Activated naive CD4-positive, alpha-beta T cell treated with anti-CD3 and anti-CD28 coated beads for 36 hours (primary cell): ENCODE measurements around the gene MT1H. TPM values are rescaled to one million over a fixed set of nuclear protein-coding genes. Genes with fewer than 3 reads are reported as not detected.
"Not testable (repeated sequence)": the region's sequence is repeated elsewhere in the genome, so short reads cannot be mapped to it uniquely, and the experiment has no call there.

ENCODE experiments used
- CTCF ChIA-PET: fragments of 350-600 bp; sonication (Branson Sonifier 250); formaldehyde crosslinking; loops from one replicate; lab custom pipeline; 2021; ENCODE audit warnings: antibody characterized with exemption; lab: Charles Lee
- DNase-seq: peaks from one replicate; pipeline ENCODE4 v3.0.0-alpha.2; 2020
- H3K27ac Mint-ChIP-seq: one replicate; pipeline ENCODE4 v1.8.0; 2021; ENCODE audit warnings: mild to moderate bottlenecking, mixed read lengths
- H3K27me3 Mint-ChIP-seq: one replicate; pipeline ENCODE4 v1.8.0; 2021; ENCODE audit warnings: low read depth, mixed read lengths
- H3K36me3 Mint-ChIP-seq: one replicate; pipeline ENCODE4 v1.8.0; 2021; ENCODE audit warnings: low read depth, mixed read lengths
- H3K4me1 Mint-ChIP-seq: one replicate; pipeline ENCODE4 v1.8.0; 2021; ENCODE audit warnings: low read depth, mixed read lengths
- H3K4me3 Mint-ChIP-seq: one replicate; pipeline ENCODE4 v1.8.0; 2021; ENCODE audit warnings: mild to moderate bottlenecking, moderate library complexity, mixed read lengths
- H3K9me3 Mint-ChIP-seq: one replicate; pipeline ENCODE4 v1.8.0; 2021; ENCODE audit warnings: mixed read lengths
- intact Hi-C: fragments of 100-400 bp; cut with micrococcal nuclease; formaldehyde crosslinking; loops from one replicate; pipeline ENCODE4 v1.15.1; 2023
- total RNA-seq, 2 experiments: library from RNA; stranded (reverse); gene quantifications; one replicate each; pipeline ENCODE4 v1.2.3, GENCODE V29; 2021

MT1H gene
- 1 to 10 TPM; 5.4 to 7.4 TPM for total RNA-seq

DNA sequence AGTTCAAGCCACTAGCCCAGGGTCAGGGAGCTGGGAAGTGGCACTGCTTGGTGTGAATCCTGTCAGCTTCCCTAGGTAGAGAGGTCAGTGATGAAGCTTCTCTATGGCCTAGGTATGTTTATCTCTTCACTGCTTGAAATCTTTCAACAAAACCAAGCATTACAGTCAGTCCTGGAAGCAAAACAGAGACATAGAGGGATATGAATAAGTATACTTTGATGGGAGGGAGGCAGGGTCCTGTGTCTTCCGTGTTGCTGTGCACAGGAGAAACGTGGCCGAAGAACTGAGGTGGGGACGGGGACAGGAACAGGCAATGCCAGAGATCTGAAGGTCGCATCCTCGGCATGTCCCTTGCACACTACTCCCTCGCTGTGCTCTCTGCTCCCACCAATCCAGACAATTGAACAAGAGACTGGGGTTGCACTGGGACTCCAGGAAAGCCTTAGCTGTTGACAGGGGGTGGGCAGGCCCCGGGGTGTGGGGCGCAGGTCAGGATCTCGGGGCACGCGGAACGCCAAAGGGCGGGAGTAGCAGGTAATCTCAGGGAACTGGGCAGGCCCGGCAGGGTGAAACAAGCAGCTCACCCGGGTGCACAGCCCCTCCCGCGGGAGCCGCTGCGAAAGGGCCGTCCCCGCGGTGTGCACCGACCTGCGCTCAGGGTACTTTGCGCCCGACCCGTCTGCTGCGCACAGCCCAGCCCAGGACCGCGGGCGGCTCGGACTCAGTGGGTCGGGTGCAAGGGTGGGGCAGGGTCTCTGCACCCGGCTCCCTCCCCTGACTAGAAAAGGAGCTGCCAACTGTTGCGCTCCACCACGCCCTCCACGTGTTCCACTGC is at the start of gene MT1H:
TSS of gene MT1H (plus strand) at position 810 of the 835 bp plus-strand sequence. CDS start 71 bp downstream, outside the sequence.
- Mint-ChIP-seq H3K9me3 (no peaks in the 10 kb centered on the region), H3K36me3 (no peaks in the 10 kb centered on the region), H3K27me3 (peaks cover 44% of the 10 kb centered on the region), H3K4me1 (peaks cover 19% of the 10 kb centered on the region), H3K4me3 (no peak within 1 kb of the TSS), H3K27ac (no peak within 1 kb of the TSS)
- intact Hi-C loops = no loop called here
- CTCF ChIA-PET = interaction anchor here (0.5 kb wide), 1 partner anchor 35 kb away, joined by 3 read pairs; no protein-coding TSS in a partner anchor
- DNase-seq = peak; percentile 37

DNA sequence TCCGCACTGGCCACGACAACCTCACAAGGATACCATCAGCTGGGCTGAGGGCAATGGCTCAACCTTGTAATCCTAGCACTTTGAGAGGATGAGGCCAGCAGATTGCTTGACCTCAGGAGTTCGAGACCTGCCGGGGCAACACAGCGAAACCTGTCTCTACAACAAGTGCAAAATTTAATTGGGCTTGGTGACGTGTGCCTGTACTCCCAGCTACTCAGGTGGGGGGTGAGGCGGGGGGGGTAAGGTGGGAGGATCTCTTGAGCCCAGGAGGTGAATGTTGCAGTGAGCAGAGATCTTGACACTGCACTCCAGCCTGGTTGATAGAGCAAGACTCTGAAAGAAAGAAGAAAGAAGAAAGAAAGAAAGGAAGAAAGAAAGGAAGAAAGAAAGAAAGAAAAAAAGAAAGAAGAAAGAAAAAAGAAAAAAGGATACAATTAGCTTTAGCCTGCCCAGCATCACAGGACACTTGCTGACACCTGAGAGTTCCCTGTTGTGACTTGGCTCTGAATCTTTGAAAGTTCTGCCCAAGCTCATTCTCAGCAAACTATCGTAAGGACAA is 49.2 kb upstream of the MT1H start:
- intact Hi-C loops = no loop called here
- no peak overlapping the region for H3K4me3 Mint-ChIP-seq
- no peak overlapping the region for H3K27ac Mint-ChIP-seq
- peaks cover 15% of the 10 kb centered on the region for H3K4me1 Mint-ChIP-seq
- no peaks in the 10 kb centered on the region for H3K9me3 Mint-ChIP-seq
- peaks cover 28% of the 10 kb centered on the region for H3K27me3 Mint-ChIP-seq
- no peaks in the 10 kb centered on the region for H3K36me3 Mint-ChIP-seq
- DNase-seq = no peak
- CTCF ChIA-PET = no interaction called here

DNA sequence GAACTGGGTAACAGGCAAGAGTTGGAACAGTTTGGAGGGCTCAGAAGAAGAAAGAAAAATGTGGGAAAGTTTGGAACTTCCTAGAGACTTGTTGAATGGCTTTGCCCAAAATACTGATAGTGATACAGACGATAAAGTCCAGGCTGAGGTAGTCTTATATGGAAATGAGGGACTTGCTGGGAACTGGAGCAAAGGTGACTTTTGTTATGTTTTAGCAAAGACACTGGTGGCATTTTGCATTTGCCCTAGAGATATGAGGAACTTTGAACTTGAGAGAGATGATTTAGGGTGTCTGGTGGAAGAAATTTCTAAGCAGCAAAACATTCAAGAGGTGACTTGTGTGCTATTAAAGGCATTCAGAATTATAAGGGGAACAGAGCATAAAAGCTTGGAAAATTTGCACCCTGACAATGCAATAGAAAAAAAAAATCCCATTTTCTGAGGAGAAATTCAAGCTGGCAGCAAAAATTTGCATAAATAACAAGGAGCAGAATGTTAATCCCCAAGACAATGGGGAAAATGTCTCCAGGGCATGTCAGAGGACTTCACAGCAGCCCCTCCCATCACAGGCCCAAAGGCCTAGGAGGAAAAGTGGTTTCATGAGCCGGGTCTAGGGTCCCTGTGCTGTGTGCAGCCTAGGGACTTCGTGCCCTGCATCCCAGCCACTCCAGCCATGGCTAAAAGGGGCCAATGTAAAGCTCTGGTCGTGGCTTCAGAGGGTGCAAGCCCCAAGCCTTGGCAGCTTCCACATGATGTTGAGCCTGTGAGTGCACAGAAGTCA is 47.8 kb upstream of the MT1H start:
- peaks cover 19% of the 10 kb centered on the region for H3K4me1 Mint-ChIP-seq
- H3K36me3 Mint-ChIP-seq, H3K27ac Mint-ChIP-seq, CTCF ChIA-PET, DNase-seq, H3K4me3 Mint-ChIP-seq, H3K9me3 Mint-ChIP-seq, intact Hi-C loops: not testable (repeated sequence)
- peaks cover 34% of the 10 kb centered on the region for H3K27me3 Mint-ChIP-seq

DNA sequence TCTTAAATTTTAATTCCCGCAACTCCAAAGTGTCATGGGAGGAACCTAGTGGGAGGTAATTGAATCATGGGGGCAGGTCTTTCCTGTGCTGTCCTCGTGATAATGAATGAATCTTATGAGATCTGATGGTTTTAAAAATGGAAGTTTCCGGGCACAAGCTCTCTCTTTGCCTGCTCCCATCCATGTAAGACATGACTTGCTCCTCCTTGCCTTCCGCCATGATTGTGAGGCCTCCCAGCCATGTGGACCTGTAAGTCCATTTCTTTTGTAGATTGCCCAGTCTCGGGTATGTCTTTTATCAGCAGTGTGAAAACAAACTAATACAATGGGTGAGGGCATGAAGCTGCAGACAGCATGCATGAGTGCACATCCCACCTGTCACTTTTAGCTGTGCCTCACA is 46.4 kb upstream of the MT1H start:
- Mint-ChIP-seq H3K27me3 (peaks cover 30% of the 10 kb centered on the region), H3K4me1 (peaks cover 14% of the 10 kb centered on the region)
- H3K4me3 Mint-ChIP-seq, intact Hi-C loops, H3K27ac Mint-ChIP-seq, H3K9me3 Mint-ChIP-seq, DNase-seq, H3K36me3 Mint-ChIP-seq: not testable (repeated sequence)
- CTCF ChIA-PET = interaction anchor here (1.3 to 1.5 kb wide), 2 partner anchors 19 to 79 kb away, joined by 6 to 7 read pairs; no protein-coding TSS in a partner anchor

DNA sequence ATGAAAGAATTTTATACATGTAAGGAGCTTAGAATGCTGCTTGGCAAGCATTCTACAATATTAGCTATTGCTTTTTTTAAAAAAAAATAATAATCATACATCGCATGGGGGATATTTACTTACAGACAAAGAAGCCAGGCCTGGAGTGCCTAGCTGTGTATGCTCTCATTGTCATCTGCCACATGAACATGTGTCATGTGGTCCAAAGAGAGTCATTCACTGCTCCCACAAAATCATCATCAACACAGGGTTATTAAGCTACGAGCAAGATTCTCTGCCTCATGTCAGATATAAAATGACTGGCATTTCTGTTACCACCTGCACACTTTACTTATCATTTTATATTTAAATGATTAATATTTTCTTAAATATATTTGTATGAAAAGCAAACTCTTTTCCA is 46.0 kb upstream of the MT1H start:
- no peak overlapping the region for H3K27ac Mint-ChIP-seq
- H3K4me1 Mint-ChIP-seq = peaks cover 14% of the 10 kb centered on the region
- H3K27me3 Mint-ChIP-seq = peaks cover 28% of the 10 kb centered on the region
- no peak for DNase-seq
- intact Hi-C loops = loop anchor here (2.0 kb wide), 1 partner anchor 19 kb away; no protein-coding TSS in a partner anchor
- H3K9me3 Mint-ChIP-seq = no peaks in the 10 kb centered on the region
- H3K36me3 Mint-ChIP-seq = no peaks in the 10 kb centered on the region
- no peak overlapping the region for H3K4me3 Mint-ChIP-seq
- CTCF ChIA-PET = interaction anchor here (1.3 to 1.5 kb wide), 2 partner anchors 20 to 78 kb away, joined by 6 to 7 read pairs; no protein-coding TSS in a partner anchor

DNA sequence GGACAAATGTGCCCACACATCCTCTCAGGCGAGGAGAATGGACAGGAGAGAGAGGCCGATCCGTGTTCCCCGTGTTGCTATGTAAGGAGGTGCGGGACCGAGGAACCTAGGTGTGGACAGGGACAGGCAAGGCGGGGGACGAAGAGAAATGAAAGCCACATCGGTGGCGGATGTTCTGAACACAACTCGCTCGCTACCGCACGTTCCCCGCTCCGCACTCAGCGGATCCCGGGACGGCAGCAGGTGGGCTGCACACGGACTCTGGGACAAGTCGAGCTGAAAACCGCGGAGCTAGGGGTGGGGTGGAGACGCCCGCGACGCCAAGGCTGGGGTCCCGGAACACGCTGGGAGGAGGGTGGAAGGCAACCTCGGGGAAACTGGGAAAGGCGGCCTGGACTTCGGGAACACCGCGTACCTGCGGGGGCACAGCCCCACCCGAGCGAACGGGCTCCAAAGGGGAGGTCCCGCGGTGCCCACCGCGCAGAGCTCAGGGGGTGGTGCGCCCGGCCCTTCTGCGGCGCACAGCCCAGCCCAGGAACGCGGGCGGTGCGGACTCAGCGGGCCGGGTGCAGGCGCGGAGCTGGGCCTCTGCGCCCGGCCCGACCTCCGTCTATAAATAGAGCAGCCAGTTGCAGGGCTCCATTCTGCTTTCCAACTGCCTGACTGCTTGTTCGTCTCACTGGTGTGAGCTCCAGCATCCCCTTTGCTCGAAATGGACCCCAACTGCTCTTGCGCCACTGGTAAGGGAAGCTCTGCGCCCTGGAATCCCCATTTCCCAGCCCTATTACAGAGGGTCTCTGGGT is 44.3 kb upstream of the MT1H start, which contains the start of gene MT1E:
TSS of gene MT1E (plus strand) at position 642 of the 803 bp plus-strand sequence. CDS start at position 713, 71 bp downstream.
- Mint-ChIP-seq H3K36me3 (no peaks in the 10 kb centered on the region), H3K4me3 (peak within 1 kb of the TSS; percentile 76), H3K4me1 (peaks cover 14% of the 10 kb centered on the region), H3K27me3 (peaks cover 25% of the 10 kb centered on the region), H3K9me3 (no peaks in the 10 kb centered on the region), H3K27ac (no peak within 1 kb of the TSS)
- intact Hi-C loops = loop anchor here (1.0 to 2.0 kb wide), 4 partner anchors 11 to 57 kb away; partner anchors contain the start of genes MT1X and MT2A
- CTCF ChIA-PET = interaction anchor here (1.2 kb wide), 1 partner anchor 77 kb away, joined by 6 read pairs; no protein-coding TSS in a partner anchor
- DNase-seq = peak; percentile 61

DNA sequence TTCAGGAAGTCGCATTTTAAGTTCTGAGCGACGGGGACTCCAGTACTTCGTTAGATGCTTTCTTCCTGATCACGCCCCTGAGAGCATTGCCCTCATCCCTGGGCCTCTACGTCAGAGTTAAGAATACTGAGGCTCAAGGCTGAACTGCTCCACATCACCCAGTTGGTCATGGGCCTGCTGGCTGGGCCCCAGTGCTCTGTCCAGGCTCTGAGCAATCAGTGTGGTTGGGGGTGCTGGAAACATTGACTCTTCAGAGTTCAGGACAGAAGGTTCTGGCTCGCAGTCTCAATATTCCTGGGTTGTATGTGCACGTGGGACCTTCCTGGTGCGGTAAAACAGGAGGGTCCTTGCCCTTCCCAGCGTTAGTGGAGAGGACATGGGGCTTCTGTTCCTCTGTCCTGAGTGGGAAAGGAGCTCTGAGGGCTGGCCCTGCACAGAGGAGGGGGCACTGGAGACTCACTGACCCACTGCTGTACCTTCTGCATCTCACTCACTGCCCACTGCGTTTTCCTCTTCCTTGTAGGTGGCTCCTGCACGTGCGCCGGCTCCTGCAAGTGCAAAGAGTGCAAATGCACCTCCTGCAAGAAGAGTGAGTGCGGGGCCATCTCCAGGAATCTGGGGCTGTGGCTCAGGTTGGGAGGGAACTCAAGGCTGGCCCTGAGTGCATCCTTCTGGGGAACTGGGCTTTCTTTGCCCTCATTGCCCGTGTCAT is 43.5 kb upstream of the MT1H start:
- CTCF ChIA-PET = interaction anchor here (1.2 kb wide), 1 partner anchor 76 kb away, joined by 6 read pairs; no protein-coding TSS in a partner anchor
- no peak for DNase-seq

DNA sequence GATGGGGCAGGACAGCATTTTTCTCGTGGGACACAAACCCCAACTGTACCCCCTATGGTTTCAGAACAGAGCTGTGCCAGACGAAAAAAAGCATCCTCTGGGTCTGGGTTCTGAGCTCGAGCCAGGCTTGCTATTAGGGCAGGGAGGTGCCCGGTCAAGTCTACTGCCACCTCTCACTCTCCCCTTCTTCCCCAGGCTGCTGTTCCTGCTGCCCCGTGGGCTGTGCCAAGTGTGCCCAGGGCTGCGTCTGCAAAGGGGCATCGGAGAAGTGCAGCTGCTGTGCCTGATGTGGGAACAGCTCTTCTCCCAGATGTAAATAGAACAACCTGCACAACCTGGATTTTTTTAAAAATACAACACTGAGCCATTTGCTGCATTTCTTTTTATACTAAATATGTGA is 42.9 kb upstream of the MT1H start:
- H3K4me1 Mint-ChIP-seq = peaks cover 15% of the 10 kb centered on the region
- peaks cover 37% of the 10 kb centered on the region for H3K27me3 Mint-ChIP-seq
- no peaks in the 10 kb centered on the region for H3K36me3 Mint-ChIP-seq
- CTCF ChIA-PET = interaction anchor here (0.6 kb wide), 1 partner anchor 75 kb away, joined by 3 read pairs; no protein-coding TSS in a partner anchor
- intact Hi-C loops = no loop called here
- no peaks in the 10 kb centered on the region for H3K9me3 Mint-ChIP-seq
- H3K27ac Mint-ChIP-seq = no peak overlapping the region
- no peak overlapping the region for H3K4me3 Mint-ChIP-seq
- no peak for DNase-seq

More for the DNA sequence above, 43.5 kb upstream of the MT1H start:
- H3K36me3 Mint-ChIP-seq = no peaks in the 10 kb centered on the region
- no peak overlapping the region for H3K27ac Mint-ChIP-seq
- intact Hi-C loops = loop anchor here (1.0 to 2.0 kb wide), 4 partner anchors 12 to 56 kb away; partner anchors contain the start of genes MT1X and MT2A
- peak overlapping the region; percentile 68 for H3K4me3 Mint-ChIP-seq
- H3K27me3 Mint-ChIP-seq = peaks cover 31% of the 10 kb centered on the region
- H3K9me3 Mint-ChIP-seq = no peaks in the 10 kb centered on the region
- peaks cover 14% of the 10 kb centered on the region for H3K4me1 Mint-ChIP-seq

DNA sequence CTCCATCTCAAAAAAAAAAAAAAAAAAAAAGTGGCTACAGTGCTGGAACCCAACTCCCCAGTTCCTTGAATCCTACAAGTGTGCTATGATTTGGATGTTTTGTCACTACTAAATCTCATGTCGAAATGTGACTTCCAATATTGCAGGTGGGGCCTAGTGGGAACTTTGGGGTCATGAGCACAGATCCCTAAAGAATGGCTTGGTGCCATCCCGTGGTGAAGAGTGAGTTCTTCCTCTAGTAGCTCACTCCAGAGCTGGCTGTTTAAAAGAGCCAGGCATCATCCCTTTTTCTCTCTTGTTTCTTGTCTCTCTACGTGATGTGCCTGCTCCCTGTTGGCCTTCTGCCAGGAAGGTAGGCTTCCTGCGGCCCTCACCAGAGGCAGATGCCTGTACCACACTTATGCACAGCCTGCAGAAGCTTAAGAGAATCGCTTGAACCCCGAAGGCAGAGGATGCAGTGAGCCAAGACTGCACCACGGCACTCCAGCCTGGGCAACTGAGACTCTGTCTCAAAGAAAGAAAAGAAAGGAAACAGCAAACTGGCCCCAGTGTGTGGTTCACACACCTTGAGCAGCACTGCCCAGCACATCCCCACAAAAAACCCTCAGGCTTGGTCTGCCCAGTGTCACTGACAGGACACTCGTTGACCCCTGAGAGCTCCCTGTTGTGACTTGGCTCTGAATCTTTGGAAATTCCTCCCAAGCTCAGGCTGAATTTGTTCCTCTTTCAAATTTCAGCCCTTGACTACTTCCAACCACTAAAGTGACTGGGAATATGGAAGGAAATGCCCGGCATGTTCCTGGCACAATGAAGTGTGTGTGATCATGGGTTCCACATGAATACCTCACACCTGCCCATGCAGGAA is 40.9 kb upstream of the MT1H start:
- peaks cover 52% of the 10 kb centered on the region for H3K27me3 Mint-ChIP-seq
- DNase-seq = no peak
- H3K4me3 Mint-ChIP-seq = no peak overlapping the region
- H3K9me3 Mint-ChIP-seq = no peaks in the 10 kb centered on the region
- H3K27ac Mint-ChIP-seq = no peak overlapping the region
- no peaks in the 10 kb centered on the region for H3K36me3 Mint-ChIP-seq
- CTCF ChIA-PET = interaction anchor here (0.7 kb wide), 2 partner anchors 52 to 155 kb away, joined by 3 read pairs; no protein-coding TSS in a partner anchor
- peaks cover 24% of the 10 kb centered on the region for H3K4me1 Mint-ChIP-seq
- intact Hi-C loops = no loop called here

DNA sequence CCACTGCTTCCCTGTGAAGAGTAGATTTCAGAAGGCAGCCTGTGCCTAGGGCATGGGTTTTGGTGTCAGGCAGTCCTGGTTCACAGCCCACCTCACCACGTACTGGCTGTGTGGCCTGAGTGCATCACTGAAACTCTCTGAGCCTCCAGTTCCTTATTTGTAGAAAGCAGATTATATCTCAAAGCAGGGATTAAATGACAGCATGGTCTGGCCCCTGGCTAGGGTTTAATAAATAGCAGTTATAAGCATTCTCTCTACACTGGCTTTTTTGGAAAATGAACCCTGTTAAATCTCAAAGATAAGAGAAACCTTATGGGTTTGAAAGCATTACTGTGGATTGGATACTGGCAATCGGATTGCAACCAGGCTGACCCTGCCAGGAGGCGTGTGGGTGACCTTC is 40.1 kb upstream of the MT1H start:
- Mint-ChIP-seq H3K27ac (no peak overlapping the region), H3K4me3 (no peak overlapping the region), H3K27me3 (peaks cover 57% of the 10 kb centered on the region), H3K9me3 (no peaks in the 10 kb centered on the region), H3K36me3 (no peaks in the 10 kb centered on the region), H3K4me1 (peaks cover 22% of the 10 kb centered on the region)
- no peak for DNase-seq
- intact Hi-C loops = no loop called here
- CTCF ChIA-PET = interaction anchor here (1.8 kb wide), 1 partner anchor 14 kb away, joined by 7 read pairs; no protein-coding TSS in a partner anchor
